CMK (cell line): Measurements from ENCODE around the gene DOCK2.
"Not testable (repeated sequence)": the region's sequence is repeated elsewhere in the genome, so short reads cannot be mapped to it uniquely, and the experiment has no call there.

ENCODE experiments used
- DNase-seq: peaks from one replicate; pipeline ENCODE4 v3.0.0-alpha.2; 2010; ENCODE audit warnings: low read depth

Gene DOCK2

DNA sequence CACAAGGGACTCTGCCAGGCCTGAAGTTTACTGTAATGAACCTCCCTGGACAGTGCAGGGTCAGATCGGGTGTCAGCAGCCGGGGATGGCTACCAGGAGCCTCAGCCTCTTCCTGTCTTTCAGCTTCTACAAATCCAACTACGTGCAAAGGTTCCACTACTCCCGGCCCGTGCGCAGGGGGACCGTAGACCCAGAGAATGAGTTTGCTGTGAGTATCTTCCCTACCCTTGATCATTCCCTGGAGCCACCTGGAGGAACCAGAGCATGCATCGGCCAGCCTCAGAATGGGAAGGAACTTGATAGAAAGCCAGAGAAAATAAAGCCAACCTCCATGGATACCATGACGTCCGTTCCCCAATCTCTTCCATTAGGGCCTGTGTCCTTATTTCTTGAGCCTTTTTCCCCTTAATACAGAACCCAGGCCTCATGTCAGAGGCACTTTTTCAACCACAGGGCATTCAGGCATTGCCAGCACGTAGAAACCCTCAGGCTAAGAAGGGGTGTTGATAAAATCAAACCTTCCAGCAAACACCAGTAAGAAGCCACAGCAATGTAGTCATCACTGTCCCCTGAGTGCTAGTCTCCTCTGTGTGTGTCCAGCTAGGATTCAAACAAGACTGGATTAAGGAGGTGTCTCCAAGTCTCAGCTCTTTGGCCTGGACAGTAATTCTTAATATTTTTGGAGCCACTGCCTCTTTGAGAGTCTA, 419.6 kb downstream of the DOCK2 start:
- DNase-seq = no peak

DNA sequence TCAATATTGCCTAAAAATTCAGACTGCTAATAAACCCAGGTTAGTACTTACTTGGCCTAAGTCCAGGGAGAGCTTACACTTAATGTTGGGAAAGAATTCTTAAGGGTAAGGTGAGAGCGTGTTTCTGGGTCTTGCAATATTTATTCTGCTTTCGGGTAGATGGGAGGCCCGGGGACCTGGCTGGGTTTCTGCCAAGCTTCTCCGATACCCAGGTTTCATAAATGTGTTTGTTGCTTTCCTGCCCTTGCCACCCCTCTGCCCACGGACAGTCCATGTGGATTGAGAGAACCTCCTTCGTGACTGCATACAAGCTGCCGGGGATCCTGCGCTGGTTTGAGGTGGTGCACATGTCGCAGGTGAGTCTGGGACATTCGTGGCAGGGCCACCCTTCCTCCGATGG, 420.2 kb downstream of the DOCK2 start:
- DNase-seq = no peak

DNA sequence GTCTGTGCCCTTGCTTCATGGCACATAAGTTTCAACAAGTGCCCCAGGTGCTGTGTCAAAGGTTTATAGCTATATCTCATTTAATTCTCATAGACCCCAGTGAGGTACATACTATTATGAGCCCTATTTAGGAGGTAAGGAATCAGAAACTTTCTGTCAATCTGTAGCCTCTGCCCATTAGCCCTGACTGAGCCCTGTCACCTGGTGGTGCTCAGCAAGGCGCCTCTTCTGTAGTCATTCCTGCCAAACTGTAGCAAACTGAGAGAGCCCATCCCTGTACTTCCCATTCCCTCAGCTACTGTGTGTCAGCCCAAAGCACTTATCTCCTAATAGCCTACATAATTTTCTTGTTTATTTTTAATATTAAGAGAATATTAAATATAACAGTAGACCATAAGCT, 422.1 kb downstream of the DOCK2 start:
- DNase-seq = no peak

DNA sequence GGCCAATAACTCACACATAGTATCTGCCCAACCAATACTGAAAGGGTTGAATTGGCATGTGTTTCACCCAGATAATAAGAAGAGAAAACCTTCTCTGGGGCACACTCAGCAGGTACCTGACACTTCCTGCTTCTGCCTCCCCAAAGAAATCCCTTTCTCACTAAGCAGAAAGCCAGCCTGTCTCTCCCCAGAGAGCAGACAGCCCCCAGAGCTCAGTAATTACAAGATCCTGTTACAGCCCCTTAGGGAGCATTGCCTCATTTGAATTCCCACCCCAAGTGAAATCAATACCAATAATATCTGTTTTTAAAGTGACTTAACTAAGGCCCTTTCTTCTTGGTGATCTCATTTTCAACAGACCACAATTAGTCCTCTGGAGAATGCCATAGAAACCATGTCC, 430.1 kb downstream of the DOCK2 start:
- DNase-seq = no peak

DNA sequence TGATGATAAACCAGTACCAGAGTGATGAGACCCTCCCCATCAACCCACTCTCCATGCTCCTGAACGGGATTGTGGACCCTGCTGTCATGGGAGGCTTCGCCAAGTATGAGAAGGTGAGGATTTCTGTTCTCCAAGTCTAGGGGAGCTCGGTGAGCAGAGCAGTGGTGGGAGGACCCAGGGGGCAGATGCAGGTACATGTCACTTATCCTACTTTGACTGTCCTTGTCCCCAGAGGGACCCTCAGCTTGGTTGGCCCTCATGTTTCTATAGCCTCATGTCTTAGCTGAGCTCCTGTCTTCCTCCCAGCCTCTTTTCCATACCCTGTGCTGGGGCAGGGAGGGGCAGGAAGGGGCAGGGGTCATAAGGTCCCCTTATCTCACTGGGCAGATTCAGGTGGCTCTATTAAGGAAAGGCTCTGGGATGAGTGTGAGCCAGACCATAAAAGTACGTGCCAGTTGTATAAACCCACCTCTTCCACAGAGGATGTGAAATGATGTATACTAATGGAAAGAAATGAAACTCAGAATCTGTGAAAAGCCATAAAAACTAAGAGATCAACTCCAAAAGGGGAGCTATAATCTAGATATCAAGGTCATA, 430.6 kb downstream of the DOCK2 start:
- no peak for DNase-seq

DNA sequence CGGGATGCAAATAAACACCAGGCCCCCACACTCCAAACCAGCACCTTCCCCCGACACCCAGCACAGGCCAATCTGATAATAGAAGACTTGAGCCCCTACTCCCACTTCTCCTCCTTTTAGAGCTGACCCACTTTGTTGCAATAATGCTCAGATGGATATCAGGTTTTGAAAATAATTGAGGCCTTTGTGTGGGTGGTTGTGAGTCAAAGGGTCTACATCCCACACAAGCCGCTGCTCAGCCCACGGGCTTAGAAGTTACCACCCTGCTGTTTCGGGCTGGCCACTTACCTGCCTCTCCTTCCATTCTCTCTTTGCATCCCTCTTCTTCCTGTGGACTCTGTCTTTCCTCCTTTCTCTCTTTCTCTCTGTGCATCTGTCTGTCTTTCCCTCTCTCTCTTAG, 432.4 kb downstream of the DOCK2 start:
- no peak for DNase-seq

DNA sequence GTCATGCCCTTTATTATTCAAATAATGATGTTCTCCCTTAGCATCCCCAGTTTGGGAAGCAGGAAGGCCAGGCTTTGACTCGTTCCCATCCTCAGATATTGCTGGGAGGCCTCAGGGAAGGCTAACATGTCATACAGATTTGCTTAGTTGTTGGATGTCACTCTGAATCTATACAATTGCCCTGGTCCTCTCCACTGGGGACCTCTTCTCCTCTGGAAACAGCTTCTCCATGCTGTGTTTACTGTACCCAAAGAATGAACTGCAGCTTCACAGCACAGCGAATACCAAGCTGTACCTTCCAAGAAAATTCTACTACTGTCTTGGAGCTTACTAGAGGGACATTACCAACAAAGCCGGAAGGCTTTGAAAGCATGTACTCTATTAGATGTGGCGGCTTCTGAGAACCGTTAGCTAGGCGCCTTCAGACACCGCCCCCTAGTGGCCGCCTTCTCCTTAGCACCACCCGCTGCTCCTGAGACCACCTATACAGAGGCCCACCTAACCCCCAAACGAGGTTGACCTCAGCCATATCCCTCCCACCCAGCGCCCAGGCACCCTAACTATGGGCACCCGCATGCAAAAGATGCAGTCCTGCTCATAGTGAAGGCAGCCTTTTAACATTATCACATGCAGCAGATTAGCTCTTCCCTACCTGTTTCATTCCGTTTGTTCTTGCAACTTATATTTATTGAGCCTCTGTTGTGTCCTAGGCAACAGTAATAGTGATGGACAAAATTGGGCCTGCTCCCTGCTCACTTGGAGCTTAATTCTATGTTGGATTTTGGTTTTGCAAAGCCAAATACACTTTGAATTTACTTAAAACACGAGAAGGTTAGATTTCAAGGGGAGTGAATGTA, 433.7 kb downstream of the DOCK2 start:
- no peak for DNase-seq

DNA sequence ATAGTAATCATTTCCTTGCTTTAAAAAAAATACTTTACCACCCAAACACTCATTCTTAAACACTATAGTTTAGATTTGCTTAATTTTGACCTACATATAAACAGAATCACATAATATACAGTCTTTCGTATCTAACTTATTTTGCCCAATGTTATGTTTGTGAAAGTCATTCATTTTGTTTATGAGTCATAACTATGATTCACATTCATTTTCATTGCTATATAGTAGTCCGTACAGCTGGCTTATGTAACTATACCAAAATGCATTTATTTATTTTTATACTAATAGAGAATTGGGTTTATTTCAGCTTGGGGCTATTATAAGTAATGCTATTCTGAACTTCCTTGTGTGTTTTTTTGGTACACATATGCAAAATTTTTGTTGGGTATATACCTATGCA, 434.7 kb downstream of the DOCK2 start:
- DNase-seq = no peak

DNA sequence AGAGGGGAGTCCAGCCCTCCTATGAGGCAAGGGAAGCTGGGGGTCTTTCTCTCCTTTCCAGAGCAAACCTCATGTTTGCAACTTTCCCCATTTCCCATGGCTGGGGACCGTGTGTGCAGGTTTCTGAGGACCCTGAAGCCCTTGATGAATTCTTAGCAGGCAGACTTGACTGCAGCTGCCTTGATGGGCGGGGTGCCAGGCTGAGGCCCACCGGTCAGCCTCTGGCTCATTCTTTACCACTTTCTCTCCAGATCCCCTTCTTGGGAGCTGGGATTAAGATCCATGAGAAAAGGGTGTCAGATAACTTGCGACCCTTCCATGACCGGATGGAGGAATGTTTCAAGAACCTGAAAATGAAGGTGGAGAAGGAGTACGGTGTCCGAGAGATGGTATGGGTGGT, 438.6 kb downstream of the DOCK2 start:
- no peak for DNase-seq

DNA sequence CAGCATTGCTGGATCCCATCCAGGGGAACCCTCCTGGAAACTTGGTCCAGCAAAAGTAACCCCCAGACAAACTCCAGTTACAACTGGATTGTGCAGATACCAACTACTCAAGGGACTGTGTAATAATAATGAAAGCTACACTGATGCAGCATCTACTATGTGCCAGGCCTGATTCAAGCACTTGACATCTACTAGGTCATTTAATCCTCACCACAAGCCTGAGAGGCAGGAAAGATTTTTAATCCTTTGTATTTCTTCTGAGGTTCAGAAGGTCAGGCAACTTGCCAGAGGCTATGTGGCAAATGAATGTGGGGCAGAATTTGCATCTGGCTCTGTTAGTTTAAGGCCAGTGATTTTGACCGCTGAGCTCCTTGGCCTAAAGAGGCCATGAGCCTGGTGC, 439.1 kb downstream of the DOCK2 start:
- no peak for DNase-seq

DNA sequence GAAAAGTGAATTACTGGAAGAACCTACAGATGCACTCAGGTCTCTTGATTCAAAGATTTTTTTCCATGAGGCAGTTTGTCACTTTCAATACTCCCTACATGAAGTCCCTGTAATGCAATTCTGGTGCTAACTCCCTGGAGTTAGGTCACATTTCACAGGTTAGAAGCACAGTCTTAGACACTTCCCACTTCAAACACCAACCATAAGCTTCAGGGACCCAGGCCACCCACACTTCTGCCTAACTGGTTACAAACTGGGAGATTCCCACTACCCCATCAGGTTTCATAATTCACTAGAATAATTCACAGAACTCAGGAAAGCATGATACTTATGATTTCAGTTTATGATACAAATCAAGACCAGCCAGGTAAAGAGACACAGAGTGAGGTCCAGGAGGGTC, 439.7 kb downstream of the DOCK2 start:
- no peak for DNase-seq

DNA sequence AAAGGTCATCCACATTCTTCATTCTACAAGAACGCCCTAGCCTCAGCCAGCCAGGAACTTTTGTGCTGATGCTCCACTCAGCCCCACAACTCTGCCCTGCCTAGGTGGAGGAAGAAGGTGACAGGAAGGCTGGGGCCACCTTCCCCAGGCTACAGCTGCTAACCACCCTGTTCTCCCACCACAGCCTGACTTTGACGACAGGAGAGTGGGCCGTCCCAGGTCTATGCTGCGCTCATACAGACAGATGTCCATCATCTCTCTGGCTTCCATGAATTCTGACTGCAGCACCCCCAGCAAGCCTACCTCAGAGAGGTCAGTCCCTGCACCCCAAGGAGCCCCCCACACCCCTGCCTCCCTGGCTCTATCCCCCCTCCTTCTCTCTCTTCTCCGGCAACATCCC, 440.5 kb downstream of the DOCK2 start:
- DNase-seq = no peak

DNA sequence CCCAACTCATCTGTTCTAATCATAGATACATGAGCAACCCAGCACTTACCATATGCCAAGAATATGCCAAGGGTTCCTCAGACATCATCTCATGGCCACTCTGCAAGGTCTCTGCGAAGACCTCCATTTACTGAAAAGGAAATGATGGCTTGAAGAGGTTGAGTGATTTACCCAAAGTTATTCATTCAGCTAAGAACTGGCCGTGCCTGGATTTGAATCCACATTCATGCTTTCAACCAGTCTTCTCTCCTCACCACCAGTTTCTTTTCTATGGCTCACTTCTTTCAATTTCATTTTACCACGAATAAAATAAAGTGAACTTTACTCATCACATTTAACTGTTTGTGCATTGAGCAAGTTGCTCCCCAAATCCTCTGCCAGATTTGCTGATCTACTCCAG, 441.4 kb downstream of the DOCK2 start:
- no peak for DNase-seq

DNA sequence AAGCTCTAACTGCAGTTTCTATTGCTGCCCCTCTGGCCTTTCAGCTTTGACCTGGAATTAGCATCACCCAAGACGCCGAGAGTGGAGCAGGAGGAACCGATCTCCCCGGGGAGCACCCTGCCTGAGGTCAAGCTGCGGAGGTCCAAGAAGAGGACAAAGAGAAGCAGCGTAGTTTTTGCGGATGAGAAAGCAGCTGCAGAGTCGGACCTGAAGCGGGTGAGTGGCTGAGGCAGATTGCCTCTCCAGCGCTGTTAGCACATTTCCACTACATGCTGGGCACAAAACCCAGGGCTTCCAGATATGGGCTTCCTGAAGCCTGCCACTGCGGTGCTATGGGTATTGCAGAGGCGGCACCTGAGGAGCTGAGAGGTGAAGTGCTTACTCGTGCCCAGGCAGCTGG, 441.9 kb downstream of the DOCK2 start:
- no peak for DNase-seq

DNA sequence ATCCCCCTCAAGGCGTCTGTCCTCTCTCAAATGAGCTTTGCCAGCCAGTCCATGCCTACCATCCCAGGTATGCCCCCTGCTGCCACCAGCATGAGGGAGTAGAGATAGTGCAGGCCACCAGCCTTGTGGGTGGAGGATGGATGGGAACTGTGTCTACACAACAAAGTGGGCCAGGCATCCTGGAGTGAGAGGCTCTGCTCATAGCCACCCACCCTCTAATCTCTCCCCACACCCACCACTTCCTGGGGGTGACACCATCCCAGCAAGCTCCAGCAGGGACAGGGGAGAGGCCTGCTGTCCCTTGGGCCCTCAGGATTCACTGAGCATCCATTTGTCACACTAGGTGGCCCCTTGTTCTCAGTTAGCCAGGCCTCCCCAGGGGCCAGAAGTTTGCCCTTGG, 443.1 kb downstream of the DOCK2 start:
- DNase-seq = no peak

DNA sequence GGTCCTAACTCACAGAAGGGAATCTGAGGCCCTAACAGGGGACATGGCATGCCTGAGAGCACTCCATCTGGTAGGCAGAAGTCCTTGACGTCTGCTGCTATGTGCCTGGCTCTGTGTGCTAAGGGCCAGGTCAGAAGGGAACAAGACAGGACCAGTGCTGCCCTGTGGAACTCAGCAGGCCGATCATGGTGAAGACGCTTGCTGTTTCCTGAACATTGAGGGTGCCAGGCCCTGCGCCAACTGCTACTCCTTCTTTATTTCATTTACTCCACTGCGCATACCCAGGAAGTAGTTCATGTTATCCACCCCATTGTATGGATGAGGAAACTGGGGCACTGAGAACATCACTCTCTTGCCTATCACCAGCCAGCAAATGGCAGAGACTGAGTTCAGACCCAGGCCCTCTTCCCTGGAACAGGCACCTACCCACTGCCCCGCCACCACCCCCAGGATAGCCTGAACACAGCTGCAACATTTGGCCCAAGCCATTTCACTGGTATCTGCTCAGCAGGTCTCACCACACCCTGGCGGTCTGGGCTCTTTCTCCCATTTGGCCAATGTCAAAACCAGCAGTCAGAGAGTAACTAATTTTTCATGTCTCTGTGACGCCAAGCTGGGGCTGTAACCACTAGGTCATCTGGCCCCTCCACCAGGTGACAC, 443.8 kb downstream of the DOCK2 start:
- DNase-seq = no peak

DNA sequence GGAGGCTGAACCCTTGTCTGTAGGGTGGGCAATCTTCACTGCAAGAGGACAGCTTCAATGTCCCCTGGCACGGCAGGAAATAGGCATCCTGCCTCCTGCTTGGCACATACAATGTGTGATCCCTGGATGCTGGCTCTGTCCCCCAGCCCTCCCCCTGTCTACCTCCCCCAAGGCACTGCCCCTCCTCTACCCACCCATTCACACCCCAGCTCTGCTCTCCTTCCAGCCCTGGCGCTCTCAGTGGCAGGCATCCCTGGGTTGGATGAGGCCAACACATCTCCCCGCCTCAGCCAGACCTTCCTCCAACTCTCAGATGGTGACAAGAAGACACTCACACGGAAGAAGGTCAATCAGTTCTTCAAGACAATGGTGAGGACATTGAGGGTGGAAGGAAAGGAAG, 444.5 kb downstream of the DOCK2 start:
- no peak for DNase-seq

DNA sequence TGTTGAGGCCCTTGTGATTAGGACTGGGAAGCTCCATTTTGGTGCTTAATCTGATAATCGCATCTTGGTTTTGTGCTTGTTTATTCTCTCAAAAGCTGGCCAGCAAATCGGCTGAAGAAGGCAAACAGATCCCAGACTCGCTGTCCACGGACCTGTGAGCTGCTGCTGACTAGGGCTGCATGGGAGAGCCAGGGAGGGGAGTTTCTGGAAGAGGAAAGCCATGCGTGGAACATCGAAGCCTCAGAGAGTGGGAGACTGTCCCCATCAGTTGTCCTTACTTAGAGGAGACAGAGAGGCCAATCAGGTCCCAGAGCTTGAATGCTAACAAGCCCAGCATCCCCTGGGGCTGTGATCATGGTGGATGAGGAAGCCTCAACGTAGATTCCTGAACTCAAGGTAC, 445.6 kb downstream of the DOCK2 start:
- DNase-seq = no peak

DNA sequence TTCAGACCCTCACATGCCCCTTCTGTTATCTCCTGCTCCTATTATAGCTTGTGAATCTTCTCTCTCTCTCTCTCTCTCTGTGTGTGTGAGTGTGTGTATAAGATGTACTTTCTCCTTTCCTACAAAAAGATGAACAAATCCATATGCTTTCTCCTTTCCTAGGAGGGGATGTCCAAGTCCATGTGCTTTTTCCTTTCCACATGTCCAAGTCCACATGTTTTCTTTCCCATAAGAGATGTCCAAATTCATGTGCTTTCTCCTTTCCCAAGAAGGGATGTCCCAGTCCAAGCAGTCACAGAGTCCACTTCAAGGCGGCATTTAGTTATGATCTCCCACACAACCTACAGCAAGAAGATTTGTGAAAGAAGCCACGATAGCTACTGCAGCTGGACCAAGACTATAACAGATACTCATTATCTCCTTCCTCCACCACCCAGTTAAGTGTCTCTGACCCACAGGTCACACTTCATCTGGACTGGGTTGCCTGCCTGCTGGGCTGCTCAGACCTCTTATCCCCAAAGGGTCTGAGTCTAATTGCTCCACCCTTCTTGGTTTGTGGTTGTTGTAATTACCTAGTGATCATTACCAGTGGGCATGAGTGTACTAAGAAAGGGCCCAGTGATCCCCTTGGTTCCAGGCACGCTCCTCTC, 450.2 kb downstream of the DOCK2 start:
- DNase-seq = peak; percentile 39

DNA sequence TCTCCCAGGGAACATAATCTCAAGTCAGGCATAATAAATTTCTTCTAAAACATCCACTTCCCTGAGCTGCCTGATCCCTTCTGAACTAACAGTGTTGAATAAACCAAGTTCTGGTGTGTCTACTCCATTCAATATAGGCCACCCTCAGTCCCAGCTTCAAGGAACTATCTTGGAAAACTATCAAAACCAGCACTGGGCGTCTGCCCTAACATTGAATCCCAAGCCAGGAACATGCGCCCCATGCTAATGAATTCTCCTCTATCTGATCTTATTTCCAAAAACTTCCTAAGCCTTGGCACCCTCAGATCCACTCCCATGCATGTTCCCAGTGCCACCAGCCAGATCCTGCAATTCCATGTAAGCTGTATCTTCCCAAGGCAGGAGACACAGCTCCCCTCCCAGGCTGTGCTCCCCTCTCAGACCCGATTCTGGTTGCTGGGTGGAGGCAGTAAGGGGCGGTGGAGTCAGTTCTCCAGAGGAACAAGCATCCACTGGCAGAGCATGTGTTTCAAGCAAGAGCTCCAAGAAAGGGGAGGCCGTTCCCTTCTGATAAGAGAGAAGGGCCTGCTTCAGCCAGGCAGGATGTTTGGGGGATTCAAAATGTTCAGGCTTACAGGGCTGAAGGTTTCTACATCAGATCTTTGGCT, 455.5 kb downstream of the DOCK2 start:
- peak; percentile 69 for DNase-seq

DNA sequence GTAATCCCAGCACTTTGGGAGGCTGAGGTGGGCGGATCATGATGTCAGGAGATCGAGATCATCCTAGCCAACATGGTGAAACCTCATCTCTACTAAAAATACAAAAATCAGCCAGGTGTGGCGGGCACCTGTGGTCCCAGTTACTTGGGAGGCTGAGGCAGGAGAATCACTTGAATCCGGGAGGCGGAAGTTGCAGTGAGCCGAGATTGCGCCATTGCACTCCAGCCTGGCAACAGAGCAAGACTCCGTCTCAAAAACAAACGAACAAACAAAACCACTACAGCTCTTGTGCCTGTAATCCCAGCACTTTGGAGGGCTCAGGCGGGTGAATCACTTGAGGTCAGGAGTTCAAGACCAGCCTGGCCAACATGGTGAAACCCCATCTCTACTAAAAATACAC, 457.3 kb downstream of the DOCK2 start:
- DNase-seq = not testable (repeated sequence)

DNA sequence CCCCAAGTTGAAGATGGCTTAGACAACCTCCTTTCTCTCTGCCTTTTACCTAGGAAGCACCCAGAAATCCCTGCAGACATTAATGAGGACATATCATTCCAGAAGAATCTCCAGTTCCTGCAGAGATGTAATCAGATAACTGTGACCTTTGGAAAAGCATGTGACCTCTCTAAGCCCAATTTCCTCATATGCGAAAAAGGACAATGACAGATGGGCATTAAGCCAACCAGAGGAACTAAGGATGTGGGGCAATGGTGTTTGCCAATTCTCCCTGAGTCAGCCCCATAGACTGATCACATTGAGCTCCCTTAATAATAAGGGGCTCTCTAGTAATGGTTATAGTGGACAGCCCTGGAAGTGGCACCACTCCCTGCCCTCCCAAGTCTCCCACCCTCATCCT, 458.6 kb downstream of the DOCK2 start:
- no peak for DNase-seq
